GM15510 (cell line): ENCODE data around the gene CYSRT1.

Source experiments
- POLR2A ChIP-seq: IDR thresholded peaks from 3 replicates; pipeline ENCODE4 v1.6.1; 2011; ENCODE audit warnings: borderline replicate concordance; ENCODE audit not compliant: insufficient read length; ENCODE audit errors: extremely low read depth

CYSRT1 gene

GRCh38 chr9:137254624-137255447 is 29.9 kb downstream of the CYSRT1 start, which contains the start of gene NELFB:
Gene NELFB (plus strand): TSS chr9:137255327.
- peak; percentile 83 for TF ChIP-seq POLR2A

GRCh38 chr9:137255448-137256114 is 30.6 kb downstream of the CYSRT1 start:
- no peak for TF ChIP-seq POLR2A

- no peak for TF ChIP-seq POLR2A
These were observed 31.4 kb downstream of the CYSRT1 start for GRCh38 chr9:137256362-137256761.

GRCh38 chr9:137256856-137257255 is 31.9 kb downstream of the CYSRT1 start:
- no peak for TF ChIP-seq POLR2A

GRCh38 chr9:137262909-137263285 is 37.9 kb downstream of the CYSRT1 start:
- TF ChIP-seq POLR2A, result no peak

- TF ChIP-seq POLR2A, result no peak
These were observed 38.5 kb downstream of the CYSRT1 start for GRCh38 chr9:137263506-137263905.

GRCh38 chr9:137264067-137264466 is 39.1 kb downstream of the CYSRT1 start:
- TF ChIP-seq POLR2A, result no peak

- no peak for TF ChIP-seq POLR2A
These were observed 40.7 kb downstream of the CYSRT1 start for GRCh38 chr9:137265496-137266161.

GRCh38 chr9:137266162-137266527 is 41.2 kb downstream of the CYSRT1 start:
- no peak for TF ChIP-seq POLR2A

- TF ChIP-seq POLR2A, result no peak
These were observed 41.8 kb downstream of the CYSRT1 start for GRCh38 chr9:137266585-137267453.

GRCh38 chr9:137267933-137268355 is 43.0 kb downstream of the CYSRT1 start:
- TF ChIP-seq POLR2A, result no peak

GRCh38 chr9:137268538-137269201 is 43.7 kb downstream of the CYSRT1 start:
- no peak for TF ChIP-seq POLR2A

GRCh38 chr9:137269231-137269772 is 44.3 kb downstream of the CYSRT1 start:
- peak; percentile 36 for TF ChIP-seq POLR2A
